Prostate gland (tissue), 2 donors: ENCODE data around the gene SRP72. TPM values are rescaled to one million over a fixed set of nuclear protein-coding genes. Genes with fewer than 3 reads are reported as not detected.
"Not testable (repeated sequence)": the region's sequence is repeated elsewhere in the genome, so short reads cannot be mapped to it uniquely, and the experiment has no call there.

ENCODE experiments used
- DNase-seq: peaks from one replicate; pipeline ENCODE4 v3.0.0-alpha.2; 2019; ENCODE audit warnings: low spot score
- H3K27ac ChIP-seq, 2 donors: fragments of 200-600 bp; sonication (generic); 2 replicates each; pipeline ENCODE4 v1.5.1; 2017 to 2019
- H3K27me3 ChIP-seq: fragments of 200-600 bp; sonication (generic); replicated peaks from 2 replicates; pipeline ENCODE4 v1.5.1; 2019; ENCODE audit not compliant: insufficient read depth
- H3K36me3 ChIP-seq, 2 donors: fragments of 200-600 bp; sonication (generic); 1 replicate in 1 of 2; 2 replicates in 1 of 2; pipeline versions ENCODE4 v1.5.1 to v1.8.1; 2017 to 2019
- H3K4me1 ChIP-seq: fragments of 200-600 bp; sonication (generic); replicated peaks from 2 replicates; pipeline ENCODE4 v1.5.1; 2019
- H3K4me3 ChIP-seq, 2 donors: fragments of 200-600 bp; sonication (generic); 2 replicates each; pipeline ENCODE4 v1.5.1; 2017 to 2019
- H3K9me3 ChIP-seq: fragments of 200-600 bp; sonication (generic); 2 replicates; pipeline ENCODE4 v1.5.1; 2017
- CTCF ChIP-seq, 4 experiments: fragments of 200-600 bp in 2 of 4; fragments of 450-650 bp in 2 of 4; sonication (generic) in 2 of 4; IDR thresholded peaks; 1 replicate in 3 of 4; 2 replicates in 1 of 4; pipeline ENCODE4 v1.5.1; 2016 to 2019; ENCODE audit warnings: antibody characterized with exemption in 4 of 4, mild to moderate bottlenecking in 2 of 4, moderate library complexity in 2 of 4
- POLR2A ChIP-seq: fragments of 450-650 bp; IDR thresholded peaks from one replicate; pipeline ENCODE4 v1.6.1; 2016; ENCODE audit warnings: antibody characterized with exemption, mild to moderate bottlenecking
- POLR2AphosphoS5 ChIP-seq: sonication (generic); formaldehyde crosslinking; IDR thresholded peaks from one replicate; pipeline ENCODE4 v1.6.1; 2017; ENCODE audit warnings: antibody characterized with exemption
- WGBS: methylation state at CpG from one replicate; pipeline ENCODE4 v1.1.5; 2018; 5-methylcytosine and 5-hydroxymethylcytosine counted together
- intact Hi-C: fragments of 100-400 bp; cut with DNase I; formaldehyde crosslinking; loops from one replicate; pipeline ENCODE4 v1.14.2; 2022
- total RNA-seq, 2 donors: library from RNA; depleted of rRNA; stranded (reverse); fragments of >200 nt; gene quantifications; one replicate each; pipeline ENCODE4 v1.1.0, GENCODE V29; 2016

The SRP72 gene
- total RNA-seq, 2 donors from 2014 or later, result 41.4 to 46.9 TPM

- Histone ChIP-seq H3K36me3 (peaks cover 0 to 3% of the 10 kb centered on the region in 2 donors), H3K4me3 (no peak overlapping the region), H3K27me3 (no peaks in the 10 kb centered on the region), H3K27ac (no peak overlapping the region), H3K4me1 (no peaks in the 10 kb centered on the region), H3K9me3 (no peaks in the 10 kb centered on the region)
- DNase-seq, result no peak
- no peak for TF ChIP-seq POLR2A
- intact Hi-C loops, result no loop called here
Observed at GRCh38 chr4:56448301-56448700, 19.1 kb upstream of the SRP72 start.

GRCh38 chr4:56449475-56449874 is 17.9 kb upstream of the SRP72 start:
- 93% methylated on average over 4 of the region's 4 CpGs for WGBS
- H3K36me3 ChIP-seq, H3K9me3 ChIP-seq, H3K4me3 ChIP-seq, H3K27me3 ChIP-seq, H3K4me1 ChIP-seq, H3K27ac ChIP-seq, DNase-seq, intact Hi-C loops: not testable (repeated sequence)

GRCh38 chr4:56450342-56450741 is 17.1 kb upstream of the SRP72 start:
- WGBS, result 96% methylated on average over 1 of the region's 1 CpG
- Histone ChIP-seq H3K4me3 (no peak overlapping the region), H3K27ac (no peak overlapping the region), H3K4me1 (no peaks in the 10 kb centered on the region), H3K27me3 (no peaks in the 10 kb centered on the region), H3K9me3 (no peaks in the 10 kb centered on the region), H3K36me3 (peaks cover 0 to 3% of the 10 kb centered on the region in 2 donors)
- no peak for DNase-seq
- intact Hi-C loops, result no loop called here
- no peak for TF ChIP-seq POLR2A
- TF ChIP-seq CTCF (IDR thresholded peaks at IDR 0.05), result no peak
- TF ChIP-seq POLR2AphosphoS5, result no peak

- Histone ChIP-seq H3K4me1 (no peaks in the 10 kb centered on the region), H3K9me3 (no peaks in the 10 kb centered on the region), H3K4me3 (no peak overlapping the region), H3K27ac (no peak overlapping the region), H3K36me3 (no peaks in the 10 kb centered on the region), H3K27me3 (no peaks in the 10 kb centered on the region)
- TF ChIP-seq POLR2A, result no peak
- no peak for TF ChIP-seq POLR2AphosphoS5
- no peak for TF ChIP-seq CTCF (IDR thresholded peaks at IDR 0.05)
- WGBS, result 77% methylated on average over 3 of the region's 3 CpGs
- intact Hi-C loops, result no loop called here
- DNase-seq, result no peak
Observed at GRCh38 chr4:56460085-56460484, 7.3 kb upstream of the SRP72 start.

GRCh38 chr4:56462157-56462556 is 5.3 kb upstream of the SRP72 start:
- no peak for DNase-seq
- no peak for TF ChIP-seq POLR2AphosphoS5
- TF ChIP-seq CTCF (IDR thresholded peaks at IDR 0.05), result no peak
- no peak for TF ChIP-seq POLR2A
- H3K27ac ChIP-seq, result no peak overlapping the region
- intact Hi-C loops, result no loop called here
- H3K27me3 ChIP-seq, result no peaks in the 10 kb centered on the region
- no peaks in the 10 kb centered on the region for H3K9me3 ChIP-seq
- H3K4me1 ChIP-seq, result no peaks in the 10 kb centered on the region
- H3K36me3 ChIP-seq, result no peaks in the 10 kb centered on the region
- H3K4me3 ChIP-seq, result no peak overlapping the region

GRCh38 chr4:56463711-56464110 is 3.7 kb upstream of the SRP72 start:
- intact Hi-C loops, result no loop called here
- WGBS, result 90% methylated on average over 5 of the region's 5 CpGs
- TF ChIP-seq POLR2AphosphoS5, result no peak
- no peak for TF ChIP-seq CTCF (IDR thresholded peaks at IDR 0.05)
- TF ChIP-seq POLR2A, result no peak

More at GRCh38 chr4:56463711-56464110, 3.7 kb upstream of the SRP72 start:
- Histone ChIP-seq H3K4me3 (no peak overlapping the region), H3K27ac (no peak overlapping the region), H3K27me3 (no peaks in the 10 kb centered on the region), H3K4me1 (peaks cover 3% of the 10 kb centered on the region), H3K9me3 (no peaks in the 10 kb centered on the region), H3K36me3 (no peaks in the 10 kb centered on the region)
- no peak for DNase-seq
